Activated CD4-positive, alpha-beta T cell treated with anti-CD3 and anti-CD28 coated beads, Interleukin-10, Interleukin-2, amounts not matched to agents 100 ng/mL and 50 ng/mL, durations not matched to agents 16 hours and 8 hours (primary cell): ENCODE data around the gene RPN2.
"Not testable (repeated sequence)": the region's sequence is repeated elsewhere in the genome, so short reads cannot be mapped to it uniquely, and the experiment has no call there.

ENCODE experiments used
- DNase-seq: peaks from one replicate; pipeline ENCODE4 v3.0.0-alpha.2; 2020

RPN2 gene

DNA sequence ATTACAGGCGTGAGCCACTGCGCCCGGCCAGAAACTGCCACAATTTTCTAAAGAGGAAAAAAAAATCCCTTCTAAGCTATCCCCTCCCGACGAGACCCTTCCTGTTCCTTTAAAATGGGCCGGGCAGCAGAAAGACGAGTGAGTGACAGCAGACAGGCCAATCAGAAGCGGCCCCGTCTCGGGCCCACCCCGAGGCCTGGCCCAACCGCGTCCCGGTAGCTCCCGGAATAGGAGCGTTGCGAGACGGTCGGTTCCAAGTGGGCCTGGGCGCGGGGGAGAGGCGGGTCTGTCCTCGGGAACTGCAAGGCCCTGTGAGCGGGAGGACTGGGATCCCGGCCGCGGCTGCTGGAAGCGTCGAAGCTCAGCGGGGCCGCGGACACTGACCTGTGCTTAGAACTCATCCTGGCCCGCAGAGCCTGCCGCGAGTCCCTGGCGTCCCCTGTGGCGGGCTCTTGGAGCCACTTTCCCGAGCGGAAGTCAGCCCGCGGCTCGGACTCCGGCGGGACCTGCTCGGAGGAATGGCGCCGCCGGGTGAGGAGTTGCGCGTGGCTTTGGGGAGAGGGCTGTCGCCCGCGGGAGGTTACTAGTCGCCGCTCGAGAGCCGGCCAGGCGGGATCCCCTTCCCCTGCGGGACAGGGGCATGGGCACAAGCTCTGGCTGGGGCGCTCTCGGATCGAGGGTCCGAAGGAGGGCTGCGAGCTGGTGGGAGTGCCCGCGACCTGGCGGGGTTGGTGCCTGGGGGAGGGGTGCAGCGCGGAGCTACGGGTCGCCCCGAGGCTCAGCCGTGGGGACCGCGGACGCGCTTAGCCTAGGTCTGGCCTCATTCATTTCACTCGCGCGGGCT, at the start of gene RPN2, which contains the start of gene MROH8:
Gene RPN2, plus strand, starts transcription at position 492 of the 844 bp plus-strand sequence. Its CDS starts 27 bp downstream, at position 519.
Gene MROH8, minus strand, starts transcription at position 710 of the 844 bp plus-strand sequence.
- DNase-seq: peak; percentile 98

- DNase-seq: no peak
These were observed 47.6 kb upstream of the RPN2 start for GRCh38 chr20:37131486-37131885.

- no peak for DNase-seq
These were observed 45.2 kb upstream of the RPN2 start for GRCh38 chr20:37133952-37134351.

DNA sequence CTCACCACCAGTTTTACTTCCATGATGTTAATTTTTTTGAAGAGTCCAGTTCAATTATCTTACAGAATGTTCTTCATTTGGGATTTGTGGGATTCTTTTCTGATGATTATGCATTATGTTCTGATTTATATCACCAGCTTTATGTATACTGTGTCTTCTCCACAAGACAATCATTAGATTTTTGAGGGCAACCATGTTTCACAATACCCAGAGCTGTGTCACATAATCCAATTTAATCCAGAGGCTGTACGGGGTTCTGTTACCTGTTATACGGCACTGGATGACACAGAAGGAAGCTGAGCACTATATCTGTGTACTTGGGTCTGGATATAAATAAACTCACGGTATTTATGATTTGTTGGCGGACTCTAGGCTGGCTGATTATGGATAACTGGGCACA, 41.6 kb upstream of the RPN2 start:
- DNase-seq: no peak

DNA sequence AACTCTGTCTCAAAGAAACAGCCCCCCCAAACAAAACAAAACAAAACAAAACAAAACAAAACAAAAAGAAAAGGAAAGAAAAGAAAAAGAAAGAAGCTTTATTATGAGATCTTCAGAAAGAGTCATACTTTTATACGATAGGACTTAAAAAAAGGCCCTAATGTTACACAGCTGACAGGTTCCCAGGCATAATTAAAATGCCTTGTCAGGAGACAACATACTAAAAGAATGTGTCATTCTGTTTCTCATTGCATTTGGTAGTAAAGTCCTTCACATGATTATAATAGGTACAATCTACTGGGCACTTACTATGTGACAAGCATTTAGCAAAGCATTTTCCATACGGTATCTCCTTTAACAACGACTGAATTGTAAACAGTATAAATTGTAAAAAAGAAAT, 36.4 kb upstream of the RPN2 start:
- DNase-seq: no peak

DNA sequence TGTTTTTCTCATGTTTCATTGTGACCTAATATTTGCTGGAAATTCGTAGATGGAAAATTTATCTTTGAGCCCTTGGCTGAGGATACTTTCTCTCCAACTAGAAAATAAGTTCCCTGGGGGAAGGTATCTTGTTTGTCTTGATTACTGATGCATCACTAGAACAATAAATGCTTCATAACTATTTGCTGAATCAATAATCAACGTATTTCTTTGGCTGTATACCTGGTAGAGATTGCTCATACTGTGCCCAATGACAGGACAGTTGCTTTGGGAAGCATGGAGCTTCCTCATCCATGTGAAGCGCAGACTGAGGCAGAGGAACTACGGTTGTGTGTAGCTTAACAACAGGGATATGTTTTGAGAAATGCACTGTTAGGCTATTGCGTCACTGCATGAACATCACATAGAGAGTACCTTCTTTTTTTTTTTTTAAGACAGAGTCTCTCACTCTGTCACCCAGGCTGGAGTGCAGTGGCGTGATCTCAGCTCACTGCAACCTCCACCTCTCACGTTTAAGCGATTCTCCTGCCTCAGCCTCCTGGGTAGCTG, 34.2 kb upstream of the RPN2 start:
- DNase-seq: no peak

DNA sequence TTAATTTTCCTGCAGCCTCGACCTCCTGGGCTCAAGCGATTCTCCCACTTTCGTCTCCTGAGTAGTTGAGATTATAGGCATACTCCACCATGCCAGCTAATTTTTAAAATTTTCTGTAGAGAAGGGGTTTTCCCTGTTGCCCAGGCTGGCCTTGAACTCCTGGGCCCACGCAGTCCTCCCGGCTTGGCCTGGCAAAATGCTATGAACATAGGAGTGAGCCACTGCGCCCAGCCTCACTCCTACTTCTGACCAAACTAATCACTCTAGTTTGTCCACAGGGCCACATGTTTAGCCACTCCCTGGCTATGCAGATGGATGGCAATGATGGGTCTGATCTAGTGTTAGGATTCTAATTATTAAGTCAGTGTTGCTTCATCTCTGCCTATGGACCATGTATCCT, 31.9 kb upstream of the RPN2 start:
- no peak for DNase-seq

GRCh38 chr20:37150864-37151263, 28.3 kb upstream of the RPN2 start:
- not testable (repeated sequence) for DNase-seq

GRCh38 chr20:37151529-37151928, 27.6 kb upstream of the RPN2 start:
- DNase-seq: no peak

- no peak for DNase-seq
These were observed 26.8 kb upstream of the RPN2 start for GRCh38 chr20:37152284-37152683.

DNA sequence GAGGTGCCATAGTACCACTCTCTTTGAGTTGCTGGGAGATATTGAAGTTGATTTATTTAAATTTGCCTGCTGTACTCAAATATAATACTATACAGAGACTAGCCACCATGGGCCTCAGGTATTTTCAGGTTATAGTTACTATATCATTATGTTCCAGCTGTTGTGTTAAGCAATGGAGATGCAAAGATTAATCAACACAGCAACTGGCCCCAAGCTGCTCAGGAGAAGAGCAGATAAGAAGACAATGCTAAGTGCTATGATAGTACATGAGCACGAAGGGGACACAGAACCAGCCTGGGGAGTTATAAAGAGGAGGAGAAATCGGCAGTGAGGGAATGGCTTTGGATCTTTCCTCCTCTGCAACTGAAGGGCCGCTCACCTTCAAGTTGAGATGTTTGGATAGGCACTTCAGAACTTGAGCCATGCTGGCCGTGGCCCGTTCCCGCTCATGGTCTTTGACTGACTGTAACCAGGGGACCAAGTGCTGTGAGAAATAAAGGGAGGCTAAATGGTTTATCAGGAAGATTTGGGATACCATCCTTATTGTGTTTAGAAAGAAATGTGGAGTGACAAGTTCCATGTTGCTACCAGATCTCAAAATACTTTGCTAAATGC, 24.3 kb upstream of the RPN2 start:
- no peak for DNase-seq

DNA sequence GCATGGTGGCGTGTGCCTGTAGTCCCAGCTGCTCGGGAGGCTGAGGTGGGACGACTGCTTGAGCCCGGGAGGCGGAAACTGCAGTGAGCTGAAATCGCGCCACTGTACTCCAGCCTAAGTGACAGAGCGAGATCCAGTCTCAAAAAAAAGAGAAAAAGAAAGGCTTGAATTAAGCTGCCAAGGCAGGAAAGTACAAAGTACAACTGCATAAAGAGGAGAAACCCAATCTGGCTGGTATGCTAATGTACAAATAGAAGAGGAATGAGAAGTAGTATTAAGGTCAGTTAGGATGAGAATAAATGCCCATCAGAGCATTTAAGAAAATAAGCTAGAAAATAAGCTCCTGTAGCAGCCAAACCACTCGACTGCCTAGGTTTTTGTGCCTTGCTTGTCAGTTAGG, 23.1 kb upstream of the RPN2 start:
- no peak for DNase-seq

DNA sequence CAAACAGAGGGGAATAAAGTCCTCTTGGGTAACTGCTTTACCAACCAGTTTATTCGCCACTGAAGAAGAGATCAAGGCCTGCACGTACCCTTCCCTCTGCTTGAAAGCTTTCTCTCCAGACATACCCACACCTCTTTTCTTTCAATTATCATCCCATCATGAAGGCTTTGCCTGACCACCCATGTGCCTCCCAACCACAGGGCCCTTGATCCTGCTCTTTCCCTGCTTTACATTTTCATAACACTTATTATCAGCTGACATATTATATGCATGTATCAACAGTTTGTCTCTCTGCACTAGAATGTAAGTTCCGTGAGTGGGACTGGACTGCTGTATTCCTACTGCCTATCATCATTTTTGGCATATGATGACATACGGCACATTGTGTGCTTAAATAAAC, 20.9 kb upstream of the RPN2 start:
- no peak for DNase-seq

- DNase-seq: no peak
These were observed 18.4 kb upstream of the RPN2 start for GRCh38 chr20:37160683-37161082.

- DNase-seq: no peak
These were observed 17.1 kb upstream of the RPN2 start for GRCh38 chr20:37161830-37162549.

- no peak for DNase-seq
These were observed 16.5 kb upstream of the RPN2 start for GRCh38 chr20:37162646-37163045.

DNA sequence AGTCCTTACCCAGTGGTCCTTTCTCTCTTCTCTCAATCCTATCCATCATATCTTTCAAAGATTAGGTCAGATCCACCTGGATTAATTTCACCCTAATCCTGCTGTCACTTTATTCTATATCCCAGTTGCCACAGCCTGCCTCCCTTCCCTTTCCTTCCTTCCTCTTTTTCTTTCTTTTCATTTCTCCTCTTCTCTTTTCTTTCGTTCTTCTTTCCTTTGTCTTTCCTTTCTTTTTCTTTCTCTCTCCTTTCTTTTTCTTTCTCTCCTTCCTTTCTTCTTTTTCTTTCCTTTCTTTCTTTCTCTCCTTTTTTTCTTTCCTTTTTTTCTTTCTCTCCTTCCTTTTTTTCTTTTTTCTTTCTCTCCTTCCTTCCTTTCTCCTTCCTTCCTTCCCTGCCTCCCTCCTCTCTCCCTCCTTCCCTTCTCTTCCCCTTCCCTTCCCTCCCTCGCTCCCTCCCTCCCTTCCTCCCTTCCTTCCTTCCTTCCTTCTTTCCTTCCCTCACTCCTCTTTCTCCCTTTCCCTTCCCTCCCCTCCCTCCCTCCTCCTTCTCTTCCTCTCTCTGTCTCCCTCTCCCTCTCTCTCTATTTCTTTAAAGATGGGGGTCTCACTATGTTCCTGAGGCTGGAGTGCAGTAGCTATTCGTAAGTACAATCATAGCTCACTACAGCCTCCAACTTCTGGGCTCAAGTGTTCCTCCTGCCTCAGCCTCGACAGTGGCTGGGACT, 15.1 kb upstream of the RPN2 start:
- no peak for DNase-seq

GRCh38 chr20:37165031-37165430, 14.1 kb upstream of the RPN2 start:
- DNase-seq: no peak

DNA sequence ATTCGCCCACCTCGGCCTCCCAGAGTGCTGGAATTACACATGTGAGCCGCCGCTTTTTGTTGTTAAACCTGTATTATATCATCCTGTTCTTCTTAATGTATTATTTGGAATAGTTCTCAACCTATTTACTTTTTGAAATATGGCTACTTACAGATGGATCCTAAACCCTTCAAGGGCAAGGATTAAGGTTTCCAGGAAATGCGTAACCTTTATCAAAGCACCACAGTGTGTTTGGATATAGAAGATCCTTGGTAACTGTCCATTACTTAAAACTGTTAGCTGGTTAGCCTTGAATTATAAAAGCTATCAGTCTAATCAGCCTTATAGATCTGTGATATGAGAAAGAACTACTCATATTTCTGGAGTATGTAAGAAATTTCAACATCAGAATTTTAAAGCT, 12.3 kb upstream of the RPN2 start:
- no peak for DNase-seq

- DNase-seq: no peak
These were observed 6.3 kb upstream of the RPN2 start for GRCh38 chr20:37172836-37173235.

GRCh38 chr20:37179683-37180524, 774 bp downstream of the RPN2 start:
- DNase-seq: peak; percentile 31

DNA sequence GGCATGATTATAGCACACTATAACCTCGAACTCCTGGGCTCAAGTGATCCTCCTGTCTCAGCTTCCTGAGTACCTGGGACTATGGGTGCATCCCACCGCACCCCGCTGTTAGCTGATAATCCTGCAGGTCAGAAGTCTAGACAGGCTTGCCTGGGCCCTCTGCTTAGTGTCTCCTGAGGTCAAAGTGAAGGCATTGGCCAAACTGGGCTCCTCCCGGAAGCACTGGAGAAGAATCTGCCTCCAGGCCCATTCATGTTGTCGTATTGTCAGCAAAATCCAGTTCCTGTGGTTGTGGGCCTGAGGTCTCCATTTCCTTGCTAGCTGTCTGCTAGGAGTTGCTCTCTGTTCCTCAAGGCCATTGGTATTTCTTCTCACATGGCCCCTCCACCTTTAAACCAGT, 6.6 kb downstream of the RPN2 start:
- DNase-seq: no peak
